ENCODE data around the gene ZSCAN23.
A peak's percentile ranks its signal among the peaks of the same experiment; 100 is the strongest.
"Not testable (repeated sequence)": the region's sequence is repeated elsewhere in the genome, so short reads cannot be mapped to it uniquely, and the experiment has no call there.

Gene ZSCAN23

DNA sequence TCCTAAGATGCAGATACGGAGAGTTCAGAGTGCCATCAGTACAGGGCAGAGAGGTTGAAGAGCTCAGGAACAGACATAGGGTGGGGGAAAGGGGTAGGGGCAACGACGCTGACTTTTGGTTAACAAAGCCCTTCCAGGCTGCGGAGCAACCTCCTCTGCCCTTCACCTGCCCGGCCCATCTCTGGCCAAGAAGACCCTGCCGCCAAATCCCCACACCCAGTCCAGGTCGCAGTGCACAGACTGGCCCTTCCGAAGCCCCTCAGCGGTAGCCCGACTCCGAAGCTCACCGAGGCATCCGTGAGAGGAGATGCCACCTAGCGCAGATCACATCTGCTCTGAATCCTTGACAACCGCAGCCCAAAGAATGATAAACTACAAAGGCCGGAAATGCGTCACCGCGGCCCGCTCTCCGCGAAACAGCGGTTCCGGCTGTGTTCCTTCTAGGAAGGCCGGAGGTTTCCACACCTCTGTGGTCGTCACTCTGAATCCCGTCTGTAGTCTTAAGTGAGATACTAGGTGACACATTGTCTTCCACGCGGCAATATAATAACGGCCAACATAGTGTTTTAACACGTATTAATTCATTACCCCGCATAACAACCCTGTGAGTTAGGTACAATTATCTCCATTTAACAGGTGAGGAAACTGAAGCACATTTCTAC is at the start of gene ZSCAN23:
TSS of gene ZSCAN23 (minus strand) at position 380 of the 662 bp plus-strand sequence. CDS start 7,225 bp downstream, outside the sequence.
- peak; percentile 79 to 81 for DNase-seq (ENCODE audit: low read depth in 2 of 2)

DNA sequence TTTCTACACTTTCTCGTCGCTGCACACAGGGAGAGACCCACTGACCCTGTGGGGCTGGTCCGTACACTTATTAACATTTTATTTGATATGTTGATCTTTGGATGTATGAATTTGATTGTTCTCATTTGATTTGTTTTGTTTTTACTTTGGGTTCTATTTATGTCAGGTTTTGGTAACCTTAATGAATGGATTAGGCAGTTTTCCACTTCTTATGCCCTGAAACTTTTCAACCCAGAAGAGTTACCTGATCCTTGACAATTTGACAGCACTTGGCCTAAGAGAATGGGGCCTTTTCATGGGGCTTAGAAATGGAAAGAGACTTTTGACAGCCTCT is 48.7 kb upstream of the ZSCAN23 start:
- no peak for DNase-seq (ENCODE audit: low read depth in 2 of 2)

DNA sequence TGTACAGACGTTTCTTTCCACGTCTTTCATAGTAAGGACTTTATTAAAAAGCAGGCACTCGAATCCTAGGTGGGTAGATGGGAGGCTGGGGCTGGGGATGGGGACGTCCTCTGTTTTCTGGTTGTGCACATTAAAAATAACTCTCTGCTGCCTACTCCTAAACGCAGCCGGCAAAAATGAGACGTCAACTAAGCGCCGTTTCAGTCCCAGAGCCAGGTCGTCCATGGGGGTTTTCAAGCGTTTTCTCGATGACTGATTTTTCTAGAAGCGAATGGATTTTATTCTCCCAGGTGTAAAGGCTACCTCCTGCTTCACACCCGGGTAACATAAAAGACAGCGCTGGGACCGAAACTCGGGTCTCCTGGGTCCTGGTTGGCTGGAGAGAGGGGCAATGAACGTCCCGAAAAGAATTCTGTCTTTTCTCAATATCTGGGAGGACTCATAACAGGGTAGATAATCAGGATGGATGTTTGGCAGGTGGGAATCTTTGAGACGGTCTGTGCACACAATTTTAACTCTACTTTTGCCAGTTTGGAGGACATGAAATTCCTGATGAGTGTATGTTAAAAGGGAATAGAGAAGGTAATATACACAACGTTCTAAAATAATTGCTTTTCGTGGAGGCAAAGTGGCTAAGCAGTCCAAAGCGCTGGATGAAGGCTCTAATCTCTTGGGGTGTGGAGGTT is 47.1 kb upstream of the ZSCAN23 start:
- no peak for DNase-seq (ENCODE audit: low read depth in 2 of 2)

DNA sequence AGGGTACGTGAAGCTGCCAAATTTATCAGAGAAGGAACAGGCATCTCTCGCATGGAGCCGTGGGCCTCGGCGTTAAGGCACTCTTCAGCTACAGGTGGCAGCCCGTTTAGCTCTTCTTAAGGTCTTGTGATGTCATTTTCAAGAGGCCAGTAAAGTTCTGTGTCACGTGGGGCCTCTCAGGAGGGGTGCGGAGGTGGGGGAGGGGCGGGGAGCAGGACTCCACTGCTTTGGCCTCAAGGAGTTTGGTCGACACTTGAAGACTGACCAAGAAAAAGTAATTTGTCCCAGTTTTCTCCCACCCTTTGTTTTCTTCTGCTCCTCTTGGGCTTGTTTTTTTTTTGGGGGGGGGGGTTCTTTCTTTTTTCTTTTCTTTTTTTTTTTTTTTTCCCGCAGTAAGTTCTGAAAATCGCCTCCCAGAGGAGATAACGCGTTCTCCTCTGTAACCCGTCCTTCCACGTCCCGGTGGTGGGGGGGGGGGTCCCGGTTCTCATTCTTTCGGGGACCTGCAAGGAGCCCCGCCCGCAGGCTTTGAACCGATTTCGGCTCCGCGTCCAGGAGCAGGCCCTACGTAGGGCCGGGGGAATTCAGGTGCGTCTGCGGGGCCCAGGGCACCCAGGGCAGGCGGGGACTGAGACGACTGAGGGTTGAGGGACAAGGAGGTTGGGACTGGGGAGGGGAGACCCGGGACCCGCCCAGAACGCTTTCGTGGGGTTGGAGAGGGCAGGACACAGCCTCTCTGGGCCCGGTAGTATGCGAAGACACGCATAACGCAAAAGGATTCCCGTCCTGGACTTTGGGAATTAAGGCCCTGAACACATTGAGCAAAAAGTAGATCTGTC is 46.3 kb upstream of the ZSCAN23 start:
- DNase-seq (ENCODE audit: low read depth in 2 of 2): peak in 1 of 2 donors; percentile 7

DNA sequence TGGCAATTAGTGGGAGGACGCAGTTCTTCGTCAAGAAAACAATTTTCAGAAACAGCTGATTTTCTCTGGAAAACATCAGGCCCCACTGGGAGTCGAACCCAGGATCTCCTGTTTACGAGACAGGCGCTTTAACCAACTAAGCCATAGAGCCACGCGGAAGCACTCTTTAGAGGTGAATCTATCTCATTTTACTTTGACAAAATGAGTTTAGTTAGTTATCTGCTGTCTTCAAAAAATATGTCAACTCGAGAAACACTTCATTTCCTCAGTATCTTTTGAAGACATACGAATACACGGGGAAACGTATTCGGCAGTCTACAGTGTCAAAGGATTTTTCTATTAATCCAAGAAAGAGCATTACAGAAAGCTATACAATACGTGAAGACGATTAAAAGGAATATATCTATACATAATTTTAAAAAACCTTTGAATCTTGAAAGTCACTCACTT is 45.6 kb upstream of the ZSCAN23 start:
- DNase-seq (ENCODE audit: low read depth in 2 of 2): no peak

DNA sequence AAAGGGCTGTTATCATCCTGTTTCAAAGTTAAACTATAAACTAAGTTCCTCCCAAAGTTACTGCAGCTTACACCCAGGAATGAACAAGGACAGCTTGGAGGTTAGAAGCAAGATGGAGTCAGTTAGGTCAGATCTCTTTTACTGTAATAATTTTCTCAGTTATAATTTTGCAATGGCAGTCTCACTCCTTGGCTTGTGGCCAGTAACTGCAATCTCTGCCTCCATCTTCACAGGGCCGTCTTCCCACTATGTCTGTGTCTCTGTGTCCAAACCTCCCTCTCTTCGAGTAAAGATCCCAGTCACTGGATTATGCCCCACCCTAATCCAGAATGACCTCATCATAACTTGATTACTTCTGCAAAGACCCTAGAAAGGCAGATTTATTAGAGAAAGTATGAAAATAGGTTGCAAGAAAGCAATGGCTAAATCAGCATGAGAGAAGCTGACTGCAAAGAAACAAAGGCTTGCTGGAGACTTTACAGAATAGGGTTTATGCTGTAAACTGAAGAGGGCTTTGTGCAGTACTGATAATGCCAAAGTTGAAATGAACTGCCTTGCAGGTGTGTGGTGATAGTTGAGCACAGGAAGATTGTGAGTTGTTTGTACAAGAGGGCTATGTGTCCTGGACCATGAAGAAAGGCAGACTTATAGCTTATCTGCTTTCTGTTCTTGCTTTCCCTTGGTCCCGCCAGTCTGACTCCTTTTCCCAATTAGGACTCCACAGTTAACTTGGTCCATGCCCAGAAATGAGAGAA is 43.9 kb upstream of the ZSCAN23 start:
- no peak for DNase-seq (ENCODE audit: low read depth in 2 of 2)

DNA sequence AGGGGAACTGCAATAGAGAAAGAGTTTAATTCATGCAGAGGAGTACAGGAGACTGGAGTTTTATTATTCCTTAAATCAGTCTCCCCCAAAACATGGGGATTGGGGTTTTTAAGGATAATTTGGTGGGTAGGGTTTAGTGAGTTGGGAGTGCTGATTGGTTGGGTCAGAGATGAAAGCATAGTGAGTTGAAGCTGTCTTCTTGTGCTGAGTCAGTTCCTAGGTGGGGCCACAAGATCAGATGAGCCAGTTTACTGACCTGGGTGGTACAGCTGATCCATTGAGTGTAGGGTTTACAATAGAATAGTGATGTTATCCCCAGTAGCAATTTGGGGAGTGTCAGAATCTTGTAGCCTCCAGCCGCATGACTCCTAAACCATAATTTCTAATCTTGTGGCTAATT is 43.2 kb upstream of the ZSCAN23 start:
- DNase-seq (ENCODE audit: low read depth in 2 of 2): no peak

DNA sequence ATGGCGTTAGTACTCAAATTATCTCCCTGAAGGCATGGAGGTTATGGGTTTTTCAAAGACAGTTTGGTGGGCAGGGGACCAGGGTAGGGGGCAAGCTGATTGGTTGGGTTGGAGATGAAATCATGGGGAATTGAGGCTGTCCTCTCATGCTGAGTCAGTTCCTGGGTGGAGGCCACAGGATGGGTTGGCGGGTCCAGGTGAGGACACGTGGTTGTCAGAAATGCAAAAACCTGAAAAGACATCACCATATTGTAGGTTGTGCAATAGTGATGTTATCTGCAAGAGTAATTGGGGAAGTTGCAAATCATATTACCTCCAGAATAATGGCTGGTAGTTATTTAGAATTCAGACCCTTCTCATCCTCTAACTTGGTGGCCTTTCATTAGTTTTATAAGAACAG is 42.2 kb upstream of the ZSCAN23 start:
- DNase-seq (ENCODE audit: low read depth in 2 of 2): no peak

DNA sequence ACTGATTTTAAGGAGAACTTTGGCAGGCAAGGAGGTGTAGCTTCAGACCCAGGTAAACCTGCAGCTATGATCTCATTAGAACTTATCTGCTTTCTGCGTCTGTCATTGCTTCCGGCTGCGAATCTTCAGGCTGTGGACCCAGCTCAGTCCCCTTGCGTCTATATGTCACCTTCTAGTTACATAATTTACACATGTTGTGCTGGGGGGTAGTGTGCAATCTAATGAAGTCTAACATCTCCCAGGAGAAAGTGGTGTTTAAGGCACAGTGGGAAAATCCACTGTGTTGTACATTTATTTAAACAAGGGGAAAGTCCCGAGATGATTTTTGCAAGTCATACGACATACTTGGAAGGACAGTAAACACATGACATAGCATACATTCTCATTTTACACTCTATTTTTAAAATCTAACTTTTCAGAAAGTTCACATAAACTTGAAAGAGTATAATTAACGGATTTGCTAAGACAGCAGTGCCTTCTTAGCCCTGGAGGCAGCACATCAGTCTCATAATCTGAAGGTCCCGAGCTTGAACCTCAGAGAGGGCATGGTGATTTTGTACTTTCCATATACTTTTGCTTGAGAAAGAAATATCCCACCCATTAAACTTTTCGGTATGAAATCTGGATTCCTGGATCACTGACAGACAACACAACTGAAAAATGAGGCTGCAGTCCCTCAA is 37.1 kb upstream of the ZSCAN23 start:
- DNase-seq (ENCODE audit: low read depth in 2 of 2): no peak

DNA sequence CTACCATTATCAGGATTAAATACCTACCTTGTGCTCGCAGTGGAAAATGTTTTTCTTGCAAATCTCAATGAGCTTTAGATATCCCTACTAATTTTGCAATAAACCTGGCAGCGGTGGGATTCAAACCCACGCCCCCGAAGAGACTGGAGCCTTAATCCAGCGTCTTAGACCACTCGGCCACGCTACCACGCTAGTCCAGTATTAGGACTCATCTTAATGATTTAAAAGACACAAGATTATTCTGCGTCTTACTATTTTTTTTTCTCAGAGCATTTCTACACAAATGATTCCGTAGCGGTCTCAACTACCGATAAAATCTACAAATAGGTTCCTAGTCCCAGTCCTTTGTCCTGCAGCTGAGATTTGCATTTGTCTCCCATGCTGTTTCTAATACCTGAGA is 35.2 kb upstream of the ZSCAN23 start:
- DNase-seq (ENCODE audit: low read depth in 2 of 2): no peak

DNA sequence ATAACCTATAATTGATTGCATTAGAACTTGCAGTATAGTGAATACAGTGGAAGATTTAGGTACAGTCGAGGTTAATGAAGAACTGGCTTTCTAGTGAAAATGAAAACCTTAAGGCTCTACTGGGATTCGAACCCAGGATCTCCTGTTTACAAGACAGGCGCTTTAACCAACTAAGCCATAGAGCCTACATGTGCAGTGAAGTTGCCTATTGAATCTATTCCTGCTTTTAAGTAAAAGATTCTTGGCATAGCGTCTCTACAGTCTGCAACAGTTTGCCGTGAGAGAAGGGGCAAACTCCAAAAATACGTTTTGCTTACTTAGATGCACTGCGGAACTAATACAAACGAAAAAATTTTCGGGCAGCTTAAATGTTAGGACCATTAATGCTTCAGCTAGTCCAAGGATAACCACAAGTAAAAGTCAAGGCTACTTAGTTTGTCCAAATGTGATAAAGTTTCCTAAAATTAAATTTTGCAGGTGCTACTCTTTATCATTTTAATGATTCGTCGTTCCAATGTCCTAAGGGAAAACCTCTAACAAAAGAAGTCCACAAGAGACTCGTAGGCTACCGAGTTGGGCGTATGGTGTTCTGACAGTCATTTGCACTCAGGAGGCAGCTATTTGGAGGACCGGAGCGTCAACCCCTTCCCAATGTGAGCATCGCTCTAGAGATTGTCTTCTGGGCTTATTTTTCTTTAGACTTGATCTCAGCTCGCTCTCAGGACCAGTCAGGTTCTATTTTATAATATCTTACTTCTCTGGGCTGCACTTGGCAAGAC is 31.3 kb upstream of the ZSCAN23 start:
- DNase-seq (ENCODE audit: low read depth in 2 of 2): no peak

DNA sequence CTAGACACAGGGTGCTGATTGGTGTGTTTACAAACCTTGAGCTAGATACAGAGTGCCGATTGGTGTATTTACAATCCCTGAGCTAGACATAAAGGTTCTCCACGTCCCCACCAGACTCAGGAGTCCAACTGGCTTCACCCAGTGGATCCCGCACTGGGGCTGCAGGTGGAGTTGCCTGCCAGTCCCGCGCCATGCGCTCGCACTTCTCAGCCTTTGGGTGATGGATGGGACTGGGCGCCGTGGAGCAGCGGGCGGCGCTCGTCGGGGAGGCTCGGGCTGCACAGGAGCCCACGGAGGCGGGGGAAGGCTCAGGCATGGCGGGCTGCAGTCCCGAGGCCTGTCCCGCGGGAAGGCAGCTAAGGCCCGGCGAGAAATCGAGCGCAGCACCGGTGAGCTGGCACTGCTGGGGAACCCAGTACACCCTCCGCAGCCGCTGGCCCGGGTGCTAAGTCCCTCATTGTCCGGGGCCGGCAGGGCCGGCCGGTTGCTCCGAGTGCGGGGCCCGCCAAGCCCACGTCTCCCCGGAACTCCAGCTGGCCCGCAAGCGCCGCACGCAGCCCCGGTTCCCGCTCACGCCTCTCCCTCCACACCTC is 26.0 kb upstream of the ZSCAN23 start:
- DNase-seq (ENCODE audit: low read depth in 2 of 2): not testable (repeated sequence)

DNA sequence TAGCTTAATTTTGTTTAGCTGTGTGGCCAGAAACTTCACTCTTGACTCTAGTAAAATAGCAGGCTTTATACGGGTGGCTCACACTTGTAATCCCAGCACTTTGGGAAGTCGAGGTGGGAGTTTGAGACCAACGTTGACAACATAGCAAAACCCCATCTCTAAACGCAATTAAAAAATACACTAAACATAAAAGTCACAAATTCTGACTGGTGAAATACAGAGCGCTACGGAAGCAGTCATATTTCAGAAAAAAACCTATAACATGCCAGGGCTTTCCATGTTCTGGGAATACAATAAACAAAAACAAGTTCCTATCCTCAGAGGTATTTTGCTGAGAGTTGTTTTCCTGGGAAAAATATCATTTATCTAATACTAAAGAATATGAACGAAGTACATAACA is 24.8 kb upstream of the ZSCAN23 start:
- no peak for DNase-seq (ENCODE audit: low read depth in 2 of 2)

DNA sequence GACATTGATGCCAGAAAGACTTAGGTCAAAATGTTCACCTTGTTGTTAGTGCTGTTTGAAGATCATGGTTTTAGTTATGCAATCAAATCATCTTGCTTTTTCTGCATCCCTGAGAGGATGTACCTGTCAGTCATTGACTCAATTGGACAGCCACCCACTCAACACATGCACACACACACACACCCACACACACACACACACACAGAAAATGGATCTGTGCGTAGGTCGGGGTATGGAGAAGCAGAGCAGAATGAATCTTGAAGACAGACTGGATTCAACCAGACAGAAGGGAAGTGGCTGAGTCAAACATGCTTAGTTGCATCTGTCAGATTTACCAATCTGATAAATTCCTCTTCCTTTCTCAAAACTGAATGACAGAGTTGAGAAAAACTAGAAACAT is 19.1 kb upstream of the ZSCAN23 start:
- peak in 1 of 2 donors; percentile 14 for DNase-seq (ENCODE audit: low read depth in 2 of 2)

DNA sequence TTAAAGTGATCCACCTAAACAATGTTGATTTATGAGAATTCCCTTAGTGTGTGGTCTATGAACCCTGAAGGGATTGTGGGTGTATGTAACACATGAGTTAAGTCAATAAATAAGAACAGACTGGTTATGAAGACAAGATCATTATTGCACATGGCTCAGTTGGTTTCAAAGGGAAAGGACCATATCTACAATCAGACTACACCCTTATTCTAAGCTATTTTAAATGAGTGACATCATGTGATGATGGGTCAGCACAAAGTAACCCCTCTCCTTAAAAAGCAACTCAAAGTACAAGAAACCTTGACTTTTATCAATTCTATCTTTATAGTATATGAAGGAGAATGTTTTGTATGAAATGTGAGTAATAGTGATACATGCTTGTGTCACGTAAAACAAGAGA is 15.3 kb upstream of the ZSCAN23 start:
- DNase-seq (ENCODE audit: low read depth in 2 of 2): no peak

DNA sequence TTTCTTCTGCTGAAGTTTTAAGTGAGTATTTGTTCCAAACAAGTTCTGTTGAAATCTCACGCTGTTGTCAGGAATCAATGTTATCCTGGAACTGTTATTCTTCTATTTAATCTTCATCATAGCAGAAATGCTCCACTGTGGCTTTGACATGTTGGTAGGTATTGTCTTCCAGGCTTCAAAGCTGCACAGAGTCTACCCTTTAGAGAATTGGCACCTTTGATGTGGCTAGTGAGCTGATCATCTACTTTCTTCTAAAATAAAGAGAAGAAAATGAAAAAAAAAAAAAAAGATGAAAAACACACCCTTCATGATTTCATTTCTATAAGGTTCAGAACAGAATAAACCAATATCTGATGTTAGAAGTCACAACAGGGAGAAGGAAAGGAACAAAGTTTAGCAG is 5.8 kb upstream of the ZSCAN23 start:
- no peak for DNase-seq (ENCODE audit: low read depth in 2 of 2)

DNA sequence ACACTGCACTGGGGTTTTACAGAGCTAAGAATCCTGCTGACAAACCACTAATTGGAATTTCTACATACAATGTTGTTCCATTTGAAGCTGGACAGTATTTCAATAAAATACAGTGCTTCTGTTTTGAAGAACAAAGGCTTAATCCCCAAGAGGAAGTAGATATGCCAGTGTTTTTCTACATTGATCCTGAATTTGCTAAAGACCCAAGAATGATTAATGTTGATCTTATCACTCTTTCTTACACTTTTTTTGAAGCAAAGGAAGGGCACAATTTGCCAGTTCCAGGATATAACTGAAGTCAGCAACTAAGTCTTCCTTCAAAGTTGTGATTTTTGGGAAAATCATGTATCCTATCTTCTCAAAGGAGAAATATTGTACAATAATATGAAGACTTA is 4.2 kb upstream of the ZSCAN23 start:
- DNase-seq (ENCODE audit: low read depth in 2 of 2): not testable (repeated sequence)

DNA sequence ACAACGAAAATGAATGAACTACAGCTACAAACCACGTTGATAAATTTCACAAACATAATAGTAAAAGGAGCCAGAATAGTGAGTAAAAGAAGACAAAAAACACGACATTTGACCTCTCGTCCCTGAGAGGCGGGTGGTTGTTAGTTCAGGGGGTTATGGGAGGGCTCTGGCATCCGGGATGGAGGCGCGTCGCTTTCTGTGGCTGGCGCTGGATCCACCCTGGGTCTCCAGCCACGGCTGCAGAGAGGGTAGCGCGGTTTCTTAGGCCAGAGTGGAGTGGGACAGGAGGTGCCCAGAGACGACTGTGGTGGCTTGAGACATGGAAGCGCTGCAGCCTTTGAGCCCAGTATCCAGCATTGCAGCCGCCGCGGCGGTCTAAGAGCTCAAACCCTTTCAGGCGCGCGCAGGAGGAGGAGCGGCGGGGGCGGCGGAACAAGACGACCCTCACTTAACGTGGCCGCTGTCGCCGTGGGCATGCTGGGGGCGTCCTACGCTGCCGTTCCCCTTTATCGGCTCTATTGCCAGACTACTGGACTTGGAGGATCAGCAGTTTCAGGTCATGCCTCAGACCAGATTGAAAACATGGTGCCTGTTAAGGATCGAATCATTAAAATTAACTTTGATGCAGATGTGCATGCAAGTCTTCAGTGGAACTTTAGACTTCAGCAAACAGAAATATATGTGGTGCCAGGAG is 3.7 kb upstream of the ZSCAN23 start:
- no peak for DNase-seq (ENCODE audit: low read depth in 2 of 2)

DNA sequence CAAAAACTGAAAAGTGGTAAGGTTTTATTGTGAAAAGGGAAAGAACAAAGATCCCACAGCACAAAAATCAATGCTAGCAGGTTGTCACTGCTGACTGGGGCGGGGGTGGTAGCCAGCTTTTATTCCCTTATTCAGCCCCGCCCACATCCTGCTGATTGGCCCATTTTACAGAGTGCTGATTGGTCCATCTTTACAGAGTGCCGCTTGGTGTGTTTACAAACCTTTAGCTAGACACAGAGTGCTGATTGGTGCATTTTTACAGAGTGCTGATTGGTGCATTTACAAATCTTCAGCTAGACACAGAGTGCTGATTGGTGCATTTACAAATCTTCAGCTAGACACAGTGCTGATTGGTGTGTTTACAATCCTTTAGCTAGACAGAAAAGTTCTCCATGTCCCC is 1.5 kb upstream of the ZSCAN23 start:
- not testable (repeated sequence) for DNase-seq (ENCODE audit: low read depth in 2 of 2)

DNA sequence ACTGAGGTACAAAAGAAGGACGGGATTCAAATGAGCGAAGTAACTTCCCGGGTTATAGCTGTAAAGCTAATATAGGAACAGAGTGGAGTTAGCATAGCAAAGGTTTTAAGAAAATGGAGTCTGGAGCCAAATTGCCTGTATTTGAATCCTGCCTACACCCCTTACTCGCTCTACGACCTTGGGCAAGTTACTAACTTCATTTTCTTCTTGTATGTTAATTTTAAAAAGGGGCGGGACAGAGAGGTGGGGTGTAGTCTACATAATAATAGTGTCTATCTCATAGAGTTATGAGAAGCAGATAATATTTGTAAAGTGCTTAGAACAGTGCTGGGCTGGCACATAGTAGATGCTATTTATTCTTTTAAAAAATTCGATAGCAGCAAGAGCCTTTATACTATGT is 705 bp downstream of the ZSCAN23 start:
- DNase-seq (ENCODE audit: low read depth in 2 of 2): no peak

All from stimulated activated CD8-positive, alpha-beta memory T cell treated with anti-CD3 and anti-CD28 coated beads, Interleukin-7, amount 100 ng/mL, for 4 hours (primary cell).